Measurements from ENCODE around the gene MISP. TPM values are rescaled to one million over a fixed set of nuclear protein-coding genes. Genes with fewer than 3 reads are reported as not detected.

Gene MISP
- total and polyA plus RNA-seq, 9 of the 15 experiments (the other 6 are each of a cell fraction or from before 2014, with no cell fraction given), result 0.04 to 0.29 (median 0.05) TPM; not detected in 5

DNA sequence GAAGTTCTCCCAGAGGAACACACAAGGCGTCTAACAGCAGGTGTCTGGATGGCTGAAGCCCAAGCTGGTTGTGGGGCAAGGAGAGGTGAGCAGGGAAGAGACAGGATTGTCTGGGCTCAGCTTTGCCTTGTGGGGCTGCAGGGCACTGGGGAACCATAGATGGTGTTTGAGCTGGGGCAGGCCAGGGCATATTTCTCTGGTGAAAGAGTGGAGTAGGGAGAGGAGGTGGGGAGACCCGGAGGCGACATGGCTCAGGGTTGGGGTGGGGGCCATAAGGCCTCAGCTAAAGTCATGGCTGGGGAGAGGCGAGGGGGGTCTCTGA lies 47.6 kb upstream of the MISP start (continued):
- TF ChIP-seq HSF4 (CRISPR knock-in tag; IDR thresholded peaks at IDR 0.05; ENCODE audit: borderline replicate concordance) (no peak), TCFL5 (CRISPR knock-in tag; conservative IDR thresholded peaks at IDR 0.05) (no peak), KLF6 (CRISPR knock-in tag; IDR thresholded peaks at IDR 0.05; ENCODE audit: borderline replicate concordance) (no peak), CC2D1A (IDR thresholded peaks at IDR 0.05) (peak; percentile 43; the same call in 1 of the 2 replicates), SMAD3 (CRISPR knock-in tag; conservative IDR thresholded peaks at IDR 0.05) (no peak), MLLT1 (IDR thresholded peaks at IDR 0.05) (0 out of 4 replicates have a peak, but pooled peaks of 1 of the 2 experiments have one; percentile 15), TAF9B (IDR thresholded peaks at IDR 0.05; ENCODE audit: partially characterized antibody) (no peak), DIDO1 (tag; IDR thresholded peaks at IDR 0.05; ENCODE audit: low read depth) (no peak), TAF7 (tag; IDR thresholded peaks at IDR 0.05) (no peak), TSHZ1 (CRISPR knock-in tag; IDR thresholded peaks at IDR 0.05) (no peak), TRIM24 (IDR thresholded peaks at IDR 0.05) (no peak; a peak in 1 of 4 replicates), ZNF785 (CRISPR knock-in tag; IDR thresholded peaks at IDR 0.05) (no peak), TAF15 (IDR thresholded peaks at IDR 0.05; ENCODE audit: low read depth, low read length) (no peak), MAFK (IDR thresholded peaks at IDR 0.05; ENCODE audit: low read length) (no peak), DPF2 (IDR thresholded peaks at IDR 0.05) (peak; percentile 45; the same call in 1 of the 2 replicates), ELF4 (CRISPR knock-in tag; IDR thresholded peaks at IDR 0.05) (no peak), MXI1 (IDR thresholded peaks at IDR 0.05; ENCODE audit: low read depth, low read length) (no peak), MTA1 (IDR thresholded peaks at IDR 0.05; ENCODE audit: borderline replicate concordance) (no peak), HNRNPLL (IDR thresholded peaks at IDR 0.05; ENCODE audit: low read depth, low read length, poor library complexity, severe bottlenecking) (no peak), NUFIP1 (IDR thresholded peaks at IDR 0.05; ENCODE audit: partially characterized antibody) (no peak), RBFOX2 (IDR thresholded peaks at IDR 0.05; ENCODE audit: low read depth, low read length) (no peak), EP300 (IDR thresholded peaks at IDR 0.05; ENCODE audit: low read length) (no peak), BHLHE40 (IDR thresholded peaks at IDR 0.05; ENCODE audit: low read length) (no peak), ZNF655 (CRISPR knock-in tag; IDR thresholded peaks at IDR 0.05) (no peak), PHB2 (IDR thresholded peaks at IDR 0.05; ENCODE audit: low read depth) (no peak)
- TF ChIP-seq, protein P1, sequence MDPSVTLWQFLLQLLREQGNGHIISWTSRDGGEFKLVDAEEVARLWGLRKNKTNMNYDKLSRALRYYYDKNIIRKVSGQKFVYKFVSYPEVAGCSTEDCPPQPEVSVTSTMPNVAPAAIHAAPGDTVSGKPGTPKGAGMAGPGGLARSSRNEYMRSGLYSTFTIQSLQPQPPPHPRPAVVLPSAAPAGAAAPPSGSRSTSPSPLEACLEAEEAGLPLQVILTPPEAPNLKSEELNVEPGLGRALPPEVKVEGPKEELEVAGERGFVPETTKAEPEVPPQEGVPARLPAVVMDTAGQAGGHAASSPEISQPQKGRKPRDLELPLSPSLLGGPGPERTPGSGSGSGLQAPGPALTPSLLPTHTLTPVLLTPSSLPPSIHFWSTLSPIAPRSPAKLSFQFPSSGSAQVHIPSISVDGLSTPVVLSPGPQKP (CRISPR knock-in tag; IDR thresholded peaks at IDR 0.05), result no peak
